HL-60 (cell line): Measurements from ENCODE around the gene RASGRP2.

Experiments used
- DNase-seq, 2 experiments: peaks; one replicate each; pipeline ENCODE4 v3.0.0-alpha.2; 2010 to 2020; ENCODE audit warnings: low read depth in 1 of 2, low spot score in 1 of 2
- H3K27ac ChIP-seq: fragments of 250-450 bp; sonication (Bioruptor Pico); replicated peaks from 2 replicates; pipeline ENCODE4 v1.5.1; 2020; ENCODE audit warnings: mild to moderate bottlenecking, moderate library complexity
- H3K27me3 ChIP-seq: fragments of 250-450 bp; sonication (Bioruptor Pico); 2 replicates; pipeline ENCODE4 v1.5.1; 2021; ENCODE audit warnings: mild to moderate bottlenecking, moderate library complexity; ENCODE audit not compliant: insufficient read depth, poor library complexity, severe bottlenecking
- H3K4me3 ChIP-seq: replicated peaks from 2 replicates; pipeline ENCODE4 v1.5.1; 2011; ENCODE audit warnings: mild to moderate bottlenecking, control low read depth, low read length; ENCODE audit not compliant: insufficient read depth
- GABPA ChIP-seq: IDR thresholded peaks from 2 replicates; pipeline ENCODE4 v1.6.1; 2012; ENCODE audit warnings: low read depth
- POLR2AphosphoS5 ChIP-seq: IDR thresholded peaks from 2 replicates; pipeline ENCODE4 v1.6.1; 2012; ENCODE audit warnings: low read depth
- SPI1 ChIP-seq: IDR thresholded peaks from 2 replicates; pipeline ENCODE4 v1.6.1; 2012; ENCODE audit warnings: low read depth, mild to moderate bottlenecking, borderline replicate concordance
- TF ChIP-seq, protein P1 (sequence below): IDR thresholded peaks from one replicate; pipeline ENCODE4 v1.5.1; 2011; ENCODE audit warnings: low read length, control low read depth, inconsistent platforms; ENCODE audit not compliant: insufficient read depth
- TF ChIP-seq, protein P2 (sequence below): IDR thresholded peaks from 2 replicates; pipeline ENCODE4 v1.6.1; 2012; ENCODE audit warnings: low read depth; ENCODE audit not compliant: insufficient replicate concordance

Gene RASGRP2

DNA sequence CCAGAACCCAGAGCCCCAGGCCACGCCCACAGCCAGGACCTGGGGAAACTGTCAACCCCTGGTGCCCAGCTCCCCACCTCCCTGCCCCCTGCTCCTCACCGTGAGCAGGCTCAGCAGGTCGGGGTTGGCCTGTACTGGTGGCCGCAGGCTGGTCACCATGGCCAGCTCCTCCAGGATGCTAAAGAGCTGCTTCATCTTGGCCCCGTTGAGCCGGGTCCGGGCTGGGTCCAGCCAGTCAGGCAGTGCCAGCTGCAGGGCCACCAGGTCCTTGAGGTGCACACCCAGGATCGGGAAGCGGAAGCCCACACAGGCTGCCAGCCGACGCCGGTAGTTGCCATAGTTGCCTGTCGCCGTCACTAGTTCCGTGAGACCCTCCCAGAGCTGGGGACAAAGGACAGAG, 7.3 kb downstream of the RASGRP2 start:
- H3K27ac ChIP-seq = no peak overlapping the region
- no peaks in the 10 kb centered on the region for H3K27me3 ChIP-seq
- H3K4me3 ChIP-seq = no peak overlapping the region
- DNase-seq = no peak
- TF ChIP-seq GABPA (no peak), POLR2AphosphoS5 (no peak), SPI1 (no peak)
- TF ChIP-seq, protein P1, sequence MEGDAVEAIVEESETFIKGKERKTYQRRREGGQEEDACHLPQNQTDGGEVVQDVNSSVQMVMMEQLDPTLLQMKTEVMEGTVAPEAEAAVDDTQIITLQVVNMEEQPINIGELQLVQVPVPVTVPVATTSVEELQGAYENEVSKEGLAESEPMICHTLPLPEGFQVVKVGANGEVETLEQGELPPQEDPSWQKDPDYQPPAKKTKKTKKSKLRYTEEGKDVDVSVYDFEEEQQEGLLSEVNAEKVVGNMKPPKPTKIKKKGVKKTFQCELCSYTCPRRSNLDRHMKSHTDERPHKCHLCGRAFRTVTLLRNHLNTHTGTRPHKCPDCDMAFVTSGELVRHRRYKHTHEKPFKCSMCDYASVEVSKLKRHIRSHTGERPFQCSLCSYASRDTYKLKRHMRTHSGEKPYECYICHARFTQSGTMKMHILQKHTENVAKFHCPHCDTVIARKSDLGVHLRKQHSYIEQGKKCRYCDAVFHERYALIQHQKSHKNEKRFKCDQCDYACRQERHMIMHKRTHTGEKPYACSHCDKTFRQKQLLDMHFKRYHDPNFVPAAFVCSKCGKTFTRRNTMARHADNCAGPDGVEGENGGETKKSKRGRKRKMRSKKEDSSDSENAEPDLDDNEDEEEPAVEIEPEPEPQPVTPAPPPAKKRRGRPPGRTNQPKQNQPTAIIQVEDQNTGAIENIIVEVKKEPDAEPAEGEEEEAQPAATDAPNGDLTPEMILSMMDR = no peak
- TF ChIP-seq, protein P2, sequence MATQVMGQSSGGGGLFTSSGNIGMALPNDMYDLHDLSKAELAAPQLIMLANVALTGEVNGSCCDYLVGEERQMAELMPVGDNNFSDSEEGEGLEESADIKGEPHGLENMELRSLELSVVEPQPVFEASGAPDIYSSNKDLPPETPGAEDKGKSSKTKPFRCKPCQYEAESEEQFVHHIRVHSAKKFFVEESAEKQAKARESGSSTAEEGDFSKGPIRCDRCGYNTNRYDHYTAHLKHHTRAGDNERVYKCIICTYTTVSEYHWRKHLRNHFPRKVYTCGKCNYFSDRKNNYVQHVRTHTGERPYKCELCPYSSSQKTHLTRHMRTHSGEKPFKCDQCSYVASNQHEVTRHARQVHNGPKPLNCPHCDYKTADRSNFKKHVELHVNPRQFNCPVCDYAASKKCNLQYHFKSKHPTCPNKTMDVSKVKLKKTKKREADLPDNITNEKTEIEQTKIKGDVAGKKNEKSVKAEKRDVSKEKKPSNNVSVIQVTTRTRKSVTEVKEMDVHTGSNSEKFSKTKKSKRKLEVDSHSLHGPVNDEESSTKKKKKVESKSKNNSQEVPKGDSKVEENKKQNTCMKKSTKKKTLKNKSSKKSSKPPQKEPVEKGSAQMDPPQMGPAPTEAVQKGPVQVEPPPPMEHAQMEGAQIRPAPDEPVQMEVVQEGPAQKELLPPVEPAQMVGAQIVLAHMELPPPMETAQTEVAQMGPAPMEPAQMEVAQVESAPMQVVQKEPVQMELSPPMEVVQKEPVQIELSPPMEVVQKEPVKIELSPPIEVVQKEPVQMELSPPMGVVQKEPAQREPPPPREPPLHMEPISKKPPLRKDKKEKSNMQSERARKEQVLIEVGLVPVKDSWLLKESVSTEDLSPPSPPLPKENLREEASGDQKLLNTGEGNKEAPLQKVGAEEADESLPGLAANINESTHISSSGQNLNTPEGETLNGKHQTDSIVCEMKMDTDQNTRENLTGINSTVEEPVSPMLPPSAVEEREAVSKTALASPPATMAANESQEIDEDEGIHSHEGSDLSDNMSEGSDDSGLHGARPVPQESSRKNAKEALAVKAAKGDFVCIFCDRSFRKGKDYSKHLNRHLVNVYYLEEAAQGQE = no peak

- Histone ChIP-seq H3K4me3 (no peak overlapping the region), H3K27me3 (no peaks in the 10 kb centered on the region), H3K27ac (no peak overlapping the region)
- TF ChIP-seq, protein P1 = no peak
- TF ChIP-seq POLR2AphosphoS5 = no peak
- no peak for TF ChIP-seq GABPA
- TF ChIP-seq, protein P2 = no peak
- TF ChIP-seq SPI1 = no peak
- DNase-seq = no peak
Measured at GRCh38 chr11:64735725-64736259, 8.2 kb downstream of the RASGRP2 start.

- Histone ChIP-seq H3K27ac (no peak overlapping the region), H3K4me3 (no peak overlapping the region)
Measured at GRCh38 chr11:64734811-64735724, 8.9 kb downstream of the RASGRP2 start.

More at GRCh38 chr11:64734811-64735724, 8.9 kb downstream of the RASGRP2 start:
- DNase-seq = no peak
- TF ChIP-seq, protein P2 = no peak
- TF ChIP-seq, protein P1 = no peak
- TF ChIP-seq POLR2AphosphoS5 = no peak
- no peak for TF ChIP-seq GABPA
- no peak for TF ChIP-seq SPI1
- no peaks in the 10 kb centered on the region for H3K27me3 ChIP-seq
